Measurements from ENCODE around the gene TRIM63. TPM values are rescaled to one million over a fixed set of nuclear protein-coding genes. Genes with fewer than 3 reads are reported as not detected.

TRIM63 gene
- total RNA-seq, 4 donors from 2014 or later: 0.51 to 1.6 (median 1.2) TPM

DNA sequence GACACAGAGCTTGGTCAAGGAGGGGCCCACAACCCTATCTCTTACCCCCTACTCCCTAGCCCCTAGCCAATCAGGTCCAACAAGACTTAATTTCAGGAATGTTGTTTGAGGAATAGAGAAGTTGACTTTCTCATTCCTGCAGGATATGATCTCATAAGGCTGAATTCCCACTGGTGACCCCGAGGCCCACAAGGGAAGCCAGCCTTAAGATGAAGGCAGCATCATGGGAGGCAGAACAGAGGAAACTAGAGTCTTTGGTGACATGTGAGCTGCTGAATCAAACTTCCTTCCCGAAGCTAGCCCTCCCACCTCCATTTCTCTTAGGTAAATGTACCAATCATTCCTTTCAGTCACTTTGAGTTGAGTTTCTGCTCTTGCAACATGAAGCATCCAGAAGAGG is 35.1 kb upstream of the TRIM63 start:
- TF ChIP-seq, protein P1, sequence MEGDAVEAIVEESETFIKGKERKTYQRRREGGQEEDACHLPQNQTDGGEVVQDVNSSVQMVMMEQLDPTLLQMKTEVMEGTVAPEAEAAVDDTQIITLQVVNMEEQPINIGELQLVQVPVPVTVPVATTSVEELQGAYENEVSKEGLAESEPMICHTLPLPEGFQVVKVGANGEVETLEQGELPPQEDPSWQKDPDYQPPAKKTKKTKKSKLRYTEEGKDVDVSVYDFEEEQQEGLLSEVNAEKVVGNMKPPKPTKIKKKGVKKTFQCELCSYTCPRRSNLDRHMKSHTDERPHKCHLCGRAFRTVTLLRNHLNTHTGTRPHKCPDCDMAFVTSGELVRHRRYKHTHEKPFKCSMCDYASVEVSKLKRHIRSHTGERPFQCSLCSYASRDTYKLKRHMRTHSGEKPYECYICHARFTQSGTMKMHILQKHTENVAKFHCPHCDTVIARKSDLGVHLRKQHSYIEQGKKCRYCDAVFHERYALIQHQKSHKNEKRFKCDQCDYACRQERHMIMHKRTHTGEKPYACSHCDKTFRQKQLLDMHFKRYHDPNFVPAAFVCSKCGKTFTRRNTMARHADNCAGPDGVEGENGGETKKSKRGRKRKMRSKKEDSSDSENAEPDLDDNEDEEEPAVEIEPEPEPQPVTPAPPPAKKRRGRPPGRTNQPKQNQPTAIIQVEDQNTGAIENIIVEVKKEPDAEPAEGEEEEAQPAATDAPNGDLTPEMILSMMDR (IDR thresholded peaks at IDR 0.05; ENCODE audit: low read depth): no peak

DNA sequence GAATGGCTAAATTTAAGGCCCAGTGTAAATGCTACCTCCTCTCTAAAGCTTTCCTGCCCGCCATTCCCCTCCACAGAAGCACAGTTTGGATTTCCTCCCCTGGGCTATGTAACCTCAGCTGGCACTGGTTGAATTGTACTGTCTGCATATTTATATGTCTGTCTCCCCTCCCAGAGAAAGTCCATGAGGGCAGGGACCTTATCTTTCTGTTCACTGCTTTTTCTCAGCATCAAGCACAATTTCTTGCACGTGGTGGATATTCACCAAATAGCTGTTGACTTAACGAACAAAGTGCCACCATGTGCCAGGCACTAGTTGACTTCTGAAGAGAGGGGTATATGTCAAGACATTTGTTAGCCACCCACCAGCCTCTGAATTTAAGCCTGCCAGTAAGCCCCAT is 34.7 kb upstream of the TRIM63 start:
- TF ChIP-seq, protein P1 (IDR thresholded peaks at IDR 0.05; ENCODE audit: low read depth): no peak

DNA sequence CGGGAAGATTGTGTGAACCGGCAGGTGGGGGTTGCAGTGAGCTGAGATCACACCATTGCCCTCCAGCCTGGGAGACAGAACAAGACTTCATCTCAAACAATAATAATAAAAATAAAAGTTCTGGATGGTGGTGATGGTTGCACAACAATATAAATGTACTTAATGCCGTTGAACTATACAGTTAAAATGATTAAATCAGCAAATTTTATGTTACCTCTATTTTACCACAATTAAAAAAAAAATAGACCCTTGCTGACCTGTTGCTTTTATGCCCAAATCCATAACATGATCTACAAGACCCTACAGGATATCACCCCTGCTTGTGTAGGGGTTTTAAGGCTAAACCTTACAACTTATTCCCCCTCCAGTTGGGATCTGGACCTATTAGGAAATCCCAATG is 32.4 kb upstream of the TRIM63 start:
- TF ChIP-seq, protein P1 (IDR thresholded peaks at IDR 0.05; ENCODE audit: low read depth): no peak

DNA sequence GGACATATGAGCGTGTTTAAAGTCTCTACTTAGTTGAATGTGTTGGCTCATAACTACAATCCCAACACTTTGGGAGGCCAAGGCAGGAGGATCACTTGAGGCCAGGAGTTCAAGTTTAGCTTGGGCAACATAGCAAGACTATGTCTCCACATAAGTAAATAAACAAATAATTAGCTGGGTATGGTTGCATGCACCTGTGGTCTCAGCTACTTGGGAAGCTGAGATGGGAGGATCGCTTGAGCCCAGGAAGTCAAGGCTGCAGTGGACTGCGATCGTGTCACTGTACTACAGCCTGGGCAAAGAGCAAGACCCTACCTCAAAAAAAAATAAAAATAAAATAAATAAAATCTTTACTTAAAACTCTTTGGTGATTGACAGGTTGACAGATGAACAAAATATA is 31.2 kb upstream of the TRIM63 start:
- TF ChIP-seq, protein P1 (IDR thresholded peaks at IDR 0.05; ENCODE audit: low read depth): no peak

DNA sequence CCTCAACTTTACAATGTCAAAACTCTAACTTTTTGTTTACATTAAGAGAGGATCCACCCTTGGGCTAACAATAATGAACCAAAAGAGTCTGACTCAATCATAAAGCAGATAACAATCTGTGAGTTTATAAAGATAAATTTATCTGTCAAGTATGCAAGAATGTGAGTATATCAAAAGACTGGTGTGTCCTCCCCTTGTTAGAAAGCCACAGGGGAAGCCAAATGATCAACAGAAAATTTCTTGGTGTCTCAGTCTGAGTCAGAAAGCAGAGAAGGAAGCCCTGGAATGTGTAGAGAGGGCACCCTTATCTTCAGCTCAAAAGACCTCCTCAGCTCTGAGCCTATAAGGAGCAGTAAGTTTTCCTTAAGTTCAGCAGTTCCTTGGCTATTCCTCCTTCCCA is 30.3 kb upstream of the TRIM63 start:
- TF ChIP-seq, protein P1 (IDR thresholded peaks at IDR 0.05; ENCODE audit: low read depth): no peak

DNA sequence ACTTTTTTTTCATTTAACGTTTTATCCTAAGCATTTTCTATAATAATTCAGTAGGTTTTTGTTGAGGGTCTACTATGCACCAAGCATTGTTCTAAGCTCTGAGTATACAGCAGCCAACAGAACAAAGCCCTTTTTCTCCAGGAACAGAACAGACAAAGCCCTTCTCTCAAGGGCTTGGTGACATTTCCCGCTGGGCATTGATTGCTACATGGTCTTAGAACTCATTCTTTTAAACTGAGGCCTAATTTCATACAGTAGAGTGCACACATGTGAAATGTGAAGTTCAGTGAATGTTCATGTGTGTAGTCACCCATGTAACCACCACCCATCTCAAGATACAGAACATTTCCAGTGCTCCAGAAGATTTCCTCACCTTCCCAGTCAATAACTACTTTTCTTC is 29.0 kb upstream of the TRIM63 start:
- TF ChIP-seq, protein P1 (IDR thresholded peaks at IDR 0.05; ENCODE audit: low read depth): no peak

DNA sequence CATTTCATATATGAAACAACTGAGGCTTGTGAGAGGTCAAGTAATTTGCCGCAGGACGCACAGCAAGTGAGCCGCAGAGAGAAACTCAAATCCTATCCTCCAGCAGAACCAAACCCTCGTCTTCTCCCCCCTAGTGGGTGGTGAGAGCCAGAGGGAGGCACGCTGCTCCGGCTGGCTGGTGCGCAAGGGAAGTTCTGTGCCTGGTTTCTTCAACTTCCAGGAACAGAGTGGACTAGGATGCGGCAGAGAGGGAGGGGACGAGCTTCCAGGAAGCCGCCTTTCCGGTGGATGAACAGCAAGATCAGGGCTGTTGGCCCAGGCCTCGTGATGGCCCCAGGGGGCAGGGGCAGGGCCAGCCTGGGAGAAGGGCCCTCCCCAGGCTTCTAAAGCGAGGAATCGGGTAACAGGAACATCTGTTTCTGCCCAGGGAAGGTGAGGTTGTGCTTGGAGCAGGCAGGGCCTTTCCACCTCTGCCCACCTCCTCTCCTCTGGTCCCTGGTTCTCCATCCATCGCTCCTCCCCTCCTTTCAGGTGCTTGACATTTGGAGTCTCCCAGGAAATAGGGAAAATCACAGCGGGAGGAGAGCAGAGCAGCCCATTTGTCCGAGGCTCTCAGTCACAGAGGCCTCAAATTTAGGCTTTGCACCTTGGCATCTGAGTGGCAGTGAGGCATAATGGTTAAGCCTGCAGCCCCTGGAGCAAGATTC is 27.4 kb upstream of the TRIM63 start:
- TF ChIP-seq, protein P1 (IDR thresholded peaks at IDR 0.05; ENCODE audit: low read depth): no peak

All from subcutaneous adipose tissue (tissue), 4 donors.